H1 (cell line): ENCODE measurements around the gene CADPS. TPM values are rescaled to one million over a fixed set of nuclear protein-coding genes. Genes with fewer than 3 reads are reported as not detected.
A peak's percentile ranks its signal among the peaks of the same experiment; 100 is the strongest.

Experiments used
- CTCF ChIA-PET: fragments of 300-600 bp; sonication (Branson Sonifier 250); formaldehyde crosslinking; loops from one replicate; lab custom pipeline; 2021; ENCODE audit not compliant: partially characterized antibody; lab: Charles Lee
- POLR2A ChIA-PET: fragments of 300-600 bp; sonication (Branson Sonifier 250); formaldehyde crosslinking; loops from one replicate; lab custom pipeline; 2021; ENCODE audit warnings: inconsistent platforms; ENCODE audit not compliant: partially characterized antibody; lab: Charles Lee
- DNase-seq, 2 experiments: peaks; one replicate each; pipeline versions ENCODE4 v3.0.0 to v3.0.0-alpha.2; 2010 to 2022; ENCODE audit warnings: low spot score in 2 of 2, low read depth in 1 of 2, mixed read lengths in 1 of 2
- FAIRE-seq: peaks from 2 replicates; lab custom pipeline; 2011; peaks lifted over from hg19 to GRCh38; lab: Jason Lieb, UNC
- H2AFZ ChIP-seq: 2 replicates; pipeline ENCODE4 v1.8.1; 2012; ENCODE audit warnings: low read length, inconsistent platforms
- H2AK5ac ChIP-seq: 2 replicates; pipeline ENCODE4 v1.6.1; 2013; ENCODE audit warnings: low read depth, low read length
- H2BK120ac ChIP-seq: replicated peaks from 2 replicates; pipeline ENCODE3; 2013; ENCODE audit warnings: low read depth, low read length, inconsistent platforms
- H2BK12ac ChIP-seq: 2 replicates; pipeline ENCODE4 v1.6.1; 2013; ENCODE audit warnings: low read depth, low read length
- H2BK15ac ChIP-seq: 2 replicates; pipeline ENCODE4 v1.6.1; 2013; ENCODE audit warnings: low read length
- H2BK20ac ChIP-seq: 2 replicates; pipeline ENCODE4 v1.6.1; 2013; ENCODE audit warnings: low read length
- H2BK5ac ChIP-seq: 2 replicates; pipeline ENCODE4 v1.6.1; 2013; ENCODE audit warnings: low read depth, low read length
- H3K14ac ChIP-seq: 2 replicates; pipeline ENCODE4 v1.6.1; 2013; ENCODE audit warnings: inconsistent platforms; ENCODE audit not compliant: insufficient read length
- H3K18ac ChIP-seq: 2 replicates; pipeline ENCODE4 v1.6.1; 2013; ENCODE audit warnings: low read length; ENCODE audit errors: extremely low read depth
- H3K23ac ChIP-seq: 2 replicates; pipeline ENCODE4 v1.6.1; 2013; ENCODE audit warnings: inconsistent platforms; ENCODE audit not compliant: insufficient read length
- H3K23me2 ChIP-seq: 2 replicates; pipeline ENCODE4 v1.6.1; 2013; ENCODE audit warnings: low read depth, low read length
- H3K27ac ChIP-seq: 2 replicates; pipeline ENCODE4 v1.6.1; 2011; ENCODE audit warnings: low read depth, low read length, inconsistent platforms
- H3K27me3 ChIP-seq, 4 experiments: replicated peaks in 1 of 4; 1 replicate in 1 of 4; 2 replicates in 3 of 4; pipeline versions ENCODE4 v1.6.1 to v1.8.1; 2011 to 2013; ENCODE audit warnings: low read length in 3 of 4, mild to moderate bottlenecking in 3 of 4, inconsistent platforms in 2 of 4, mixed read lengths in 2 of 4, moderate library complexity in 1 of 4; ENCODE audit not compliant: control insufficient read depth in 3 of 4, insufficient read depth in 3 of 4; ENCODE audit errors: extremely low read depth in 1 of 4
- H3K36me3 ChIP-seq, 4 experiments: 2 replicates each; pipeline versions ENCODE4 v1.6.1 to v1.8.1; 2011 to 2013; ENCODE audit warnings: mild to moderate bottlenecking in 4 of 4, low read length in 3 of 4, moderate library complexity in 2 of 4, control low read depth in 1 of 4, inconsistent platforms in 1 of 4; ENCODE audit not compliant: insufficient read depth in 4 of 4, control insufficient read depth in 2 of 4
- H3K4ac ChIP-seq: replicated peaks from 2 replicates; pipeline ENCODE3; 2013; ENCODE audit warnings: low read length, low read depth, mixed read lengths, inconsistent platforms; ENCODE audit not compliant: insufficient read length
- H3K4me1 ChIP-seq, 4 experiments: replicated peaks in 1 of 4; 1 replicate in 1 of 4; 2 replicates in 3 of 4; pipeline versions ENCODE4 v1.6.1 to v1.8.1; 2011 to 2013; ENCODE audit warnings: low read length in 3 of 4, inconsistent platforms in 2 of 4, mixed read lengths in 1 of 4; ENCODE audit not compliant: insufficient read depth in 4 of 4, control insufficient read depth in 3 of 4
- H3K4me2 ChIP-seq, 2 experiments: 2 replicates each; pipeline versions ENCODE4 v1.6.1 to v1.8.1; 2011 to 2013; ENCODE audit warnings: low read depth in 2 of 2, low read length in 2 of 2, control low read depth in 1 of 2, inconsistent platforms in 1 of 2, mild to moderate bottlenecking in 1 of 2; ENCODE audit not compliant: insufficient read depth in 1 of 2
- H3K4me3 ChIP-seq, 4 experiments: fragments of 200-600, 300-600 bp in 1 of 4; sonication (generic), shearing (Covaris generic), sonication (Bioruptor Twin) in 1 of 4; 2 replicates each; pipeline versions ENCODE4 v1.5.1 to v1.8.1; 2011 to 2016; ENCODE audit warnings: low read length in 4 of 4, low read depth in 3 of 4, control low read depth in 2 of 4, inconsistent platforms in 2 of 4, mild to moderate bottlenecking in 2 of 4, mixed read lengths in 1 of 4, moderate library complexity in 1 of 4; ENCODE audit not compliant: insufficient read depth in 2 of 4; ENCODE audit errors: extremely low read depth in 1 of 4
- H3K56ac ChIP-seq: replicated peaks from 2 replicates; pipeline ENCODE3; 2013; ENCODE audit warnings: low read depth, mild to moderate bottlenecking, mixed read lengths, low read length, inconsistent platforms; ENCODE audit not compliant: insufficient read length
- H3K79me1 ChIP-seq: 2 replicates; pipeline ENCODE4 v1.6.1; 2013; ENCODE audit warnings: low read depth, low read length, control low read depth
- H3K79me2 ChIP-seq, 2 experiments: 2 replicates each; pipeline versions ENCODE4 v1.6.1 to v1.8.1; 2012 to 2013; ENCODE audit warnings: low read length in 2 of 2, mild to moderate bottlenecking in 2 of 2, inconsistent platforms in 1 of 2; ENCODE audit not compliant: insufficient read depth in 2 of 2, control insufficient read depth in 1 of 2
- H3K9ac ChIP-seq, 4 experiments: replicated peaks in 1 of 4; 1 replicate in 1 of 4; 2 replicates in 3 of 4; pipeline versions ENCODE4 v1.6.1 to v1.8.1; 2011 to 2013; ENCODE audit warnings: low read depth in 3 of 4, low read length in 3 of 4, control low read depth in 2 of 4, mild to moderate bottlenecking in 2 of 4, moderate library complexity in 2 of 4, inconsistent platforms in 1 of 4; ENCODE audit errors: extremely low read depth in 1 of 4
- H3K9me3 ChIP-seq, 2 experiments: 2 replicates each; pipeline versions ENCODE4 v1.6.1 to v1.8.1; 2012 to 2013; ENCODE audit warnings: mild to moderate bottlenecking in 2 of 2, moderate library complexity in 2 of 2, control low read depth in 1 of 2, inconsistent platforms in 1 of 2, low read depth in 1 of 2, low read length in 1 of 2, mixed read lengths in 1 of 2; ENCODE audit not compliant: insufficient read depth in 2 of 2
- H4K20me1 ChIP-seq, 2 experiments: replicated peaks in 1 of 2; 2 replicates each; pipeline versions ENCODE3 to v1.8.1; 2011 to 2013; ENCODE audit warnings: inconsistent platforms in 2 of 2, low read length in 2 of 2, mild to moderate bottlenecking in 1 of 2; ENCODE audit not compliant: insufficient read depth in 2 of 2, control insufficient read depth in 1 of 2
- H4K5ac ChIP-seq: 2 replicates; pipeline ENCODE4 v1.6.1; 2013; ENCODE audit warnings: low read length, low read depth, mixed read lengths, inconsistent platforms; ENCODE audit not compliant: insufficient read length
- H4K8ac ChIP-seq: 2 replicates; pipeline ENCODE4 v1.8.0; 2013; ENCODE audit warnings: mild to moderate bottlenecking, moderate library complexity, low read length, inconsistent platforms; ENCODE audit not compliant: insufficient read depth; ENCODE audit errors: extremely low read depth
- H4K91ac ChIP-seq: replicated peaks from 2 replicates; pipeline ENCODE3; 2013; ENCODE audit warnings: low read length, mixed read lengths, inconsistent platforms; ENCODE audit not compliant: insufficient read length
- EGR1 ChIP-seq: IDR thresholded peaks from 2 replicates; pipeline ENCODE4 v1.6.1; 2011; ENCODE audit warnings: low read depth, low read length, borderline replicate concordance
- JUND ChIP-seq: IDR thresholded peaks from 2 replicates; pipeline ENCODE4 v1.6.1; 2011; ENCODE audit warnings: mild to moderate bottlenecking, improper control_type of control experiment, low read length
- POLR2A ChIP-seq, 2 experiments: IDR thresholded peaks; 1 replicate in 1 of 2; 2 replicates in 1 of 2; pipeline ENCODE4 v1.6.1; 2011; ENCODE audit warnings: low read depth in 2 of 2, low read length in 2 of 2, mild to moderate bottlenecking in 2 of 2; ENCODE audit errors: control extremely low read depth in 1 of 2
- POU5F1 ChIP-seq: IDR thresholded peaks from 2 replicates; pipeline ENCODE4 v1.6.1; 2011; ENCODE audit warnings: low read depth, mild to moderate bottlenecking, low read length, moderate library complexity
- RAD21 ChIP-seq, 2 experiments: IDR thresholded peaks in 1 of 2; conservative IDR thresholded peaks in 1 of 2; 2 replicates each; pipeline ENCODE4 v1.6.1; 2011; ENCODE audit warnings: low read depth in 2 of 2, low read length in 2 of 2, improper control_type of control experiment in 1 of 2, inconsistent platforms in 1 of 2, mild to moderate bottlenecking in 1 of 2, moderate library complexity in 1 of 2
- WGBS, 2 experiments: shearing (Covaris generic) in 1 of 2; methylation state at CpG; one replicate each; pipeline versions ENCODE4 v1.1.6 to v1.1.7; 2013 to 2015; ENCODE audit warnings: low lambda C conversion rate in 2 of 2, mixed read lengths in 2 of 2, inconsistent platforms in 1 of 2, low coverage in 1 of 2, missing lambda C conversion rate in 1 of 2; ENCODE audit not compliant: insufficient replicate concordance in 2 of 2, insufficient coverage in 1 of 2, insufficient read length in 1 of 2; ENCODE audit errors: extremely low coverage in 1 of 2, missing lambda C conversion rate in 1 of 2; 5-methylcytosine and 5-hydroxymethylcytosine counted together
- polyA plus RNA-seq, 7 experiments: library from polyadenylated mRNA; depleted of rRNA in 3 of 7; stranded (reverse) in 5 of 7; unstranded in 2 of 7; fragments of >200 nt in 5 of 7; fragments of 200-250 nt in 2 of 7; gene quantifications; 1 replicate in 5 of 7; 2 replicates in 1 of 7; 4 replicates in 1 of 7; pipeline versions ENCODE4 v1.2.1 to v1.2.3, GENCODE V29; 2011 to 2013; ENCODE audit warnings: missing spikeins in 2 of 7, mixed read lengths in 2 of 7
- total RNA-seq: library from RNA; stranded (reverse); fragmentation: NEBNext Ultra II Directional; extraction: Animal tissue kit (Norgen Biotek cat#: 25700); gene quantifications from 2 replicates; pipeline ENCODE4 v1.2.1, GENCODE V29; 2021
- TF ChIP-seq, protein P1 (sequence below), 3 experiments: IDR thresholded peaks; 1 replicate in 2 of 3; 2 replicates in 1 of 3; pipeline versions ENCODE4 v1.5.1 to v1.6.1; 2011; ENCODE audit warnings: low read length in 3 of 3, mild to moderate bottlenecking in 3 of 3, inconsistent platforms in 2 of 3, low read depth in 1 of 3, moderate library complexity in 1 of 3; ENCODE audit not compliant: insufficient read depth in 1 of 3; ENCODE audit errors: control extremely low read depth in 1 of 3

Gene CADPS
- total and polyA plus RNA-seq, 2 of the 8 experiments (the other 6 are each of a cell fraction or from before 2014, with no cell fraction given) = 7.1 to 10.2 TPM

DNA sequence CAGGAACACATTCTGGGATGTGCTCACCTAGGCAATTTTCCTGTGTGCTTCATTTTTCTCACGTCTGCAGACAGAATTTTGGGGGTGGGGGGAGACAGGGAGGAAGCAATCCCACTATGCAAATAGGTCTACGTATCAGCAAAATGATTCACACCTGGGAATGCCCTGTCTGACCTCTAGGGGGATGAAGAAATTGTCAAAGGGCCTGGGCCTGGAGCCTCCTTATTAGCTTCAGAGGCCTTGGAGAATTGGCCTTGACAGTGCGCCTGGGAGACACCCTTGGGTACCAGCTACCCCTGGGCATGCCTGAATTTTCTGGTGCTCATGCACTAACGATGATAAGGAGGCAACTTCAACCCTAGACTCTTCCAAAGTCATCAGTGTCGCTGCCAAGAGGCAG is 207.5 kb downstream of the CADPS start:
- Histone ChIP-seq H4K91ac (no peak overlapping the region), H3K4me3 (no peak overlapping the region), H3K9ac (no peak overlapping the region), H3K36me3 (no peaks in the 10 kb centered on the region), H3K18ac (no peak overlapping the region), H3K23ac (no peak overlapping the region), H2AK5ac (no peak overlapping the region), H2AFZ (no peak overlapping the region), H3K27ac (no peak overlapping the region), H2BK12ac (no peak overlapping the region), H3K27me3 (no peaks in the 10 kb centered on the region), H3K4me2 (no peak overlapping the region), H4K5ac (no peak overlapping the region), H2BK120ac (no peak overlapping the region), H4K20me1 (no peaks in the 10 kb centered on the region), H3K79me2 (no peaks in the 10 kb centered on the region), H2BK5ac (no peak overlapping the region), H3K79me1 (no peaks in the 10 kb centered on the region), H4K8ac (no peak overlapping the region), H2BK20ac (no peak overlapping the region), H3K4me1 (peaks cover 0 to 5% (median 2%) of the 10 kb centered on the region in 4 experiments; a peak in 4 of 7 replicates), H3K4ac (no peak overlapping the region), H2BK15ac (0 out of 2 replicates have a peak overlapping the region, but pooled peaks have one; percentile 19), H3K14ac (no peak overlapping the region), H3K23me2 (no peaks in the 10 kb centered on the region), H3K56ac (no peak overlapping the region), H3K9me3 (no peaks in the 10 kb centered on the region)
- ChIA-PET POLR2A (interaction anchor here (1.1 kb wide), 1 partner anchor 567 kb away, joined by 3 read pairs; no protein-coding TSS in a partner anchor), CTCF (interaction anchor here (0.7 to 13.2 kb wide), 53 partner anchors 8 to 667 kb away, joined by 3 to 216 read pairs (median 7); partner anchors contain the start of gene CADPS)
- DNase-seq (peak in 1 of 2 experiments; percentile 55), FAIRE-seq (no peak)
- TF ChIP-seq POLR2A (IDR thresholded peaks at IDR 0.05; ENCODE audit: control extremely low read depth in 1 of 2, low read depth in 2 of 2, low read length in 2 of 2) (no peak), EGR1 (no peak), JUND (peak; percentile 56), POU5F1 (no peak), RAD21 (IDR thresholded peaks at IDR 0.05 in 1 of 2, conservative IDR thresholded peaks at IDR 0.05 in 1 of 2; ENCODE audit: low read depth in 2 of 2, low read length in 2 of 2) (peak; percentile 54 to 68)
- TF ChIP-seq, protein P1, sequence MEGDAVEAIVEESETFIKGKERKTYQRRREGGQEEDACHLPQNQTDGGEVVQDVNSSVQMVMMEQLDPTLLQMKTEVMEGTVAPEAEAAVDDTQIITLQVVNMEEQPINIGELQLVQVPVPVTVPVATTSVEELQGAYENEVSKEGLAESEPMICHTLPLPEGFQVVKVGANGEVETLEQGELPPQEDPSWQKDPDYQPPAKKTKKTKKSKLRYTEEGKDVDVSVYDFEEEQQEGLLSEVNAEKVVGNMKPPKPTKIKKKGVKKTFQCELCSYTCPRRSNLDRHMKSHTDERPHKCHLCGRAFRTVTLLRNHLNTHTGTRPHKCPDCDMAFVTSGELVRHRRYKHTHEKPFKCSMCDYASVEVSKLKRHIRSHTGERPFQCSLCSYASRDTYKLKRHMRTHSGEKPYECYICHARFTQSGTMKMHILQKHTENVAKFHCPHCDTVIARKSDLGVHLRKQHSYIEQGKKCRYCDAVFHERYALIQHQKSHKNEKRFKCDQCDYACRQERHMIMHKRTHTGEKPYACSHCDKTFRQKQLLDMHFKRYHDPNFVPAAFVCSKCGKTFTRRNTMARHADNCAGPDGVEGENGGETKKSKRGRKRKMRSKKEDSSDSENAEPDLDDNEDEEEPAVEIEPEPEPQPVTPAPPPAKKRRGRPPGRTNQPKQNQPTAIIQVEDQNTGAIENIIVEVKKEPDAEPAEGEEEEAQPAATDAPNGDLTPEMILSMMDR (IDR thresholded peaks at IDR 0.05; ENCODE audit: control extremely low read depth in 1 of 3, insufficient read depth in 1 of 3, low read depth in 1 of 3, low read length in 3 of 3) = peak; percentile 51 to 69 (median 59)
- WGBS, 2 experiments = 67% methylated on average over 5 of the region's 5 CpGs; no CpG with 5 or more reads in 1 of the 2 experiments
